Head of caudate nucleus (tissue), 42 donors: ENCODE measurements around the gene PTPRM.
A peak's percentile ranks its signal among the peaks of the same experiment; 100 is the strongest.

ENCODE experiments used
- DNase-seq, 42 donors: peaks; one replicate each; pipeline versions ENCODE4 v3.0.0 to v3.0.0-alpha.2; 2020 to 2021; ENCODE audit warnings: mixed read lengths in 7 of 42
- intact Hi-C: fragments of 100-400 bp; cut with DNase I; formaldehyde crosslinking; loops from one replicate; pipeline ENCODE4 v1.15.0; 2022

Gene PTPRM

GRCh38 chr18:7566567-7567473 is at the start of gene PTPRM:
PTPRM (plus strand) TSS chr18:7567316; CDS start chr18:7567819, 503 bp downstream.
- intact Hi-C loops, result loop anchor here (2.0 to 10.0 kb wide), 2 partner anchors 168 to 294 kb away; no protein-coding TSS in a partner anchor

DNA sequence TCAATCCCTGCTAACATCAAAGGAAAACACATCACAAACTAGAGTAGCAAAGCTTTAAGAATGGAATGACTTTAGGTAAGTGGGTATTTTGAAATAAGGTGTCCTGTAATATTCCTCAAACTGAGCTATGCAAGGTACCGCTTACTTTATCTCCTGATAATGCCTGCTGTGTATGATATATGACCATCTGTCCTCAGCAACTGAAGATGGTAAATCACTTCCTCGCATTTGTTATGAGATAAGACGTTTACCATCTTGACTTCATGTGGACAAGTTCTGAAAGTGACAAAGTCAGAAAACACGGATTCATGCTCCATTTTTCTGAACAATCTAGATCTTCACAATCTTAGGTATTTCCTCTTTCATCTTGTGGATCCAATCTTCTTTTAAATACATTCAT is 49.3 kb upstream of the PTPRM start:
- intact Hi-C loops, result no loop called here
- no peak for DNase-seq

More at GRCh38 chr18:7566567-7567473, at the start of gene PTPRM:
- peak; percentile 53 to 91 (median 81) for DNase-seq

DNA sequence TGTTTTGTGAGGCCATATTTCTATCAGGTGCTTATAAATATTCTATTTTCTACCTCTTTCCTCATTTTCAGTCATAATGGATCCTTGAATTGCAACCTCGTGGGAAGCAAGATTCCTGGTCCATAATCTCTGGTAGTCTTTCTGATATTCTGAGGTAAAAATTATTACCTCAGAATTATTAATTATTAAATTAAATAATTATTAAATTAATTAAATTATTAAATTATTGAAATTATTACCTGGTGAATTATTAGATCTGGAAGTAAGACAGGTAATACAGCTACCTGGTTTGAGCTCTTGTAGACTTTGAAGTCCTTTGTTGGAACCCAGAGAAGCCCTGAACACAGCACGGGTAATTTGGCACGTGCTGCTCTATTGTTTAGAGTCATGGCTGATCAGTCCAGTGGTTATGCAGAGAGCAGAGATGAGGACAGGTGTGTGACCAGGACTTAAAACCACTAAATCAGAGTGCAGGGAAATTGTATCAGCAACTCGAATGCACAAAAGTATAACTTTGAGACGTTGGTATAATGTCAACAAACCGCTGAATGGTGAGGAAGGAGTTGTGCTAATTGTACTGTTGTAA is 46.8 kb upstream of the PTPRM start:
- DNase-seq, result no peak
- intact Hi-C loops, result no loop called here

DNA sequence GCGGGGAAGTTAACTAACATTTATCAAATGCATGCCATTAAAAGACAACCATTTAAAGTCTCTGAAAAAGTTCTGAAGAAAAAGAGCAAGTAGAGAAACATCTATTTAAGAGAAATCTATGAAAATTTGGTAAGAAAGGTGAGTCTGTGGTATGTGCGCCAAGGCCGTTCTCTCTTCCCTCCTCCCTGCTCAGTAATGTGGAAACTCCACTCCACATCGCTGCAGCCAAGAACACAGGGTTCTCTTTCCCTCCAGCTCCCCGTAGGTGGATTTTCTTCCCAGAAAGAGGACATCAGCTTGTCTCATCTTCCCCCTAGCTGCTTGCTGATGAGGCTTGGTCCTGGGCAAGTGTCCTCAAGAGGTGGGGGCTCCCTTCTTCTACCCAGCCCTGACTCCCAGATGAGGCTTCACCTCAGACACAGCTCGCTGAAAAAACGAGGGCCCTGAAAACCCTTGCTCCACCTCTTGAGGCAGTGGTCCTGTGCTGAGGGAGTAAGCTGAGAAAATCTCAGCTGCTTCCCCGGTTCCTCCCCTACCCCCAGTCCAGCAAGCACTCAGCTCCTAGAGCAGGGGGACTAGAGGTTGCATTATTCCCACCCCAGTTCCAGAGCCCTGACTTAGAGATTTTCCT is 45.8 kb upstream of the PTPRM start:
- no peak for DNase-seq
- intact Hi-C loops, result no loop called here

DNA sequence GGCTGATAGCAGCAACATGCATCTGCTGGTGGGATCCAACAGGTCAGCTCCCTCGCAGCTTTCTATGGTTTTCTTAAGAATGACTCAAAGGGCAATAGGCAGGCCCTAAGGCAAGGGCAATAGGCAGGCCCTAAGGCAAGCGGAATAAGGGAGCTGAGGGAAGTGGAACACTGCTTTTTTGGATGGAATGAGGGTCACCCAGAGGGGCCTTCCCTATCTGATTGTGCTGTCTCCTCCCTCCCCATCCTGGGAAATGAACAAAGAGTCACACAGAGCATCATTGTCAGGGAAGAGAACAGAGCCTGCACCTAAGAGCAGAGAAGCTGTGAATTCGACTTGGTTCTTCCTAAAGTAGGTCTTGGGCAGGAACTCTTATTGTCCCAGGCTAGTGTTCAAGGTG is 43.3 kb upstream of the PTPRM start:
- DNase-seq, result no peak
- intact Hi-C loops, result no loop called here

DNA sequence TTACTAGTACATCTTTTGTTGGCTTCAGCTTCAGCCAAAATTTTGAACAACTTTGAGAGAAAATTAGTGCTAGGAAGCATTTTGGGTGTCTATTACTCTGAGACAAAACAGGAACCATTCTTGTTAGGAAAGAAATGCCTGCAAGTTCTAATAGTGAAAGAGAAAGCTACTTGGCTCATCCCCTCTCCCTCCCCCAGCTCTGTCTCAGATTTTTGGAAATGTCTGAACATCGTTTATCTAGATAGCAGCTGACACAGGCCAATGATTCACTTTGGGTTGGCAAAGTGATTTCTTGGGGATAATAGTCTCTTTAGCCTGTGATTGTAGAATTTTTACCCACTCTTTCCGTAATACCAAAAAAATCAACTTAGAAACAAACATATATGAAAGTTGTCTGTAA is 42.3 kb upstream of the PTPRM start:
- no peak for DNase-seq
- intact Hi-C loops, result no loop called here

GRCh38 chr18:7532942-7533341 is 34.2 kb upstream of the PTPRM start:
- no peak for DNase-seq
- intact Hi-C loops, result no loop called here

- intact Hi-C loops, result no loop called here
- DNase-seq, result no peak
These were observed 31.5 kb upstream of the PTPRM start for GRCh38 chr18:7535436-7536205.

GRCh38 chr18:7537145-7537544 is 30.0 kb upstream of the PTPRM start:
- intact Hi-C loops, result no loop called here
- DNase-seq, result no peak

- DNase-seq, result no peak
- intact Hi-C loops, result no loop called here
These were observed 25.3 kb upstream of the PTPRM start for GRCh38 chr18:7541835-7542234.

DNA sequence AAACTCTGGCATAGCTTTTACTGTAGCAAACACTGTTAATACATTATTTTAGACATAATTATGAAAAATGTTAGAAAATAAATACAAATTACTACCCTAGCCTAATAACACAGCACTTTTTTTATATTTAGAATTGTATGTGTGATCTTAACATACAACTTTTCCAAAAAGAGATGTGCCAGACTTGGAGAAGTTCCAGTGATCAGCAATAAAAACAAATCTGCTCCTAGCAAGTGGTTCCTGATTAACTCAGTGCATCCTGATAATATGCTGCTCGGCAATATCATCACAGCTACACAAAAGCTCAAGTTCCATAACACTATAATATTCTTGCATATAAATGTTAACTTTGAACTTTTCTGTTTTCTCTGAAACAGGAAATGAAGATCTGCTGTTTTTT is 22.4 kb upstream of the PTPRM start:
- DNase-seq, result no peak
- intact Hi-C loops, result no loop called here

DNA sequence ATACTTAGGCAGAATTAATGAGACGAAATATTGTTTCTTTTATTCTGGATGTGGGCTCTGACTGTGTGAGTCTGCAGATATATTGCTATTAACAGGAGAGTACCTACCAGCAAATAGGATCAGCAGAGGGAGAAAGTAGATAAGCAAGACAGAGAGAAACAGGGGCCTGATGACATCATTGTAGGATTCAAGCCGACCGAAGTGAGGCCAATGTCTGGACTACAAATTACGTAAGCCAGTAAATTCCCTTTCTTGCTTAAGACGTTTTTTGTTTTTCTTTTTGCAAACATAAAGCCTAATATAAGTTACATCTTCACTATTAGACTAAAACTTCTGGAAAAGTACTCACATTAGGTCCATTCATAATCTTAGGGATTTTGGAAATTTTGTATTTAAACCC is 21.4 kb upstream of the PTPRM start:
- intact Hi-C loops, result no loop called here

DNA sequence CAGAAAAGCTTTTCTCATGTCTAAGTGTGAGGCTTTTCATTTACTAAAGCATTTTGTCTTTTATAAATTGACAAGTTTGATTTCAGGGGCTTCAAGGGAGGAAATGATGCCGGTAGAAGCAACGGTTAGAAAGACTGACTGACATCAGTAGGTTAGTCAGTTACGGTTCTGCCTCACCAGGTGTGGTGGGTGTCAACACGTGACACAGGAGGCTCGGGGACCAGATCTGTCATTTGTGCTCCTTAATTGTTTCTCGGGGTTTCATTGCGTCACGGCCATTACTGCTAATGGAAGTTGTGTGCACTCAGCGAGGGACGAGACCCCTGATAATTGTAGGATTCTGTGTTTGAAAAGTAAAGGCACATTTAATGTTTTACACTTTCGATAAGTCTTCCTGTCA is 18.9 kb upstream of the PTPRM start:
- intact Hi-C loops, result no loop called here
- DNase-seq, result peak in 36 of 42 donors; percentile 6 to 80 (median 49)

More for the DNA sequence above, 21.4 kb upstream of the PTPRM start:
- no peak for DNase-seq

- intact Hi-C loops, result no loop called here
- no peak for DNase-seq
These were observed 18.4 kb upstream of the PTPRM start for GRCh38 chr18:7548721-7549120.

GRCh38 chr18:7557973-7558372 is 9.1 kb upstream of the PTPRM start:
- intact Hi-C loops, result no loop called here
- no peak for DNase-seq

GRCh38 chr18:7558769-7559168 is 8.3 kb upstream of the PTPRM start:
- DNase-seq, result no peak
- intact Hi-C loops, result no loop called here

DNA sequence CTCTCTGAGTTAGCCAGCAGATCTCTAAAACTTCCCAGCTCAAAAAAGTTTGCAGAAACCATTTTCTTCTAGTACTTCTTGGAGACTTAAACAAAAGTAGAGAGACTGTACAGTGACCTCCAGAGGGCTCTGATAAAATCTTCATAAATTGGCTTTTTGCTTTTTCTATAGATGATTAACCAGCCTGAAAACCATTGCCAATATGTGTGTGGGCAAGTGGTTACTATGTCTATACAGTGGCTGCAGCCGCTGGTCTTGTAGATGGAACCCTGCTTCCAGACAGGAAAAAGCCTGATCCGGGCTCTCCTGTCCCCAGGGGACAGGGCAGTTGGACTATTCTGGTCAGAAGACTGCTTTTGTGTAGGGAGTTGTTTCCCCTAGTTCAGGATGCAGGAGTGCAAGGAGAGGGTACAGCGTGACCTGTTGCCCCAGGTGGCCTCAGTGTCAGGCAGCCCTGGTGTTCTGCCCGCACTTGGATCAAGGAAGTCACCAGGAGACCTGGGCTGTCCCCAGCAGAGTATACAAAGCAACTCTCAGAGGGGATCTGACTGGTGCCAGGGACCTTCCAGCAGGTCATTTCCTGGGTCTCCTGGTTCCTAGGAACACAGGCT is 7.3 kb upstream of the PTPRM start:
- DNase-seq, result no peak
- intact Hi-C loops, result loop anchor here (10.0 kb wide), 1 partner anchor 175 kb away; no protein-coding TSS in a partner anchor

DNA sequence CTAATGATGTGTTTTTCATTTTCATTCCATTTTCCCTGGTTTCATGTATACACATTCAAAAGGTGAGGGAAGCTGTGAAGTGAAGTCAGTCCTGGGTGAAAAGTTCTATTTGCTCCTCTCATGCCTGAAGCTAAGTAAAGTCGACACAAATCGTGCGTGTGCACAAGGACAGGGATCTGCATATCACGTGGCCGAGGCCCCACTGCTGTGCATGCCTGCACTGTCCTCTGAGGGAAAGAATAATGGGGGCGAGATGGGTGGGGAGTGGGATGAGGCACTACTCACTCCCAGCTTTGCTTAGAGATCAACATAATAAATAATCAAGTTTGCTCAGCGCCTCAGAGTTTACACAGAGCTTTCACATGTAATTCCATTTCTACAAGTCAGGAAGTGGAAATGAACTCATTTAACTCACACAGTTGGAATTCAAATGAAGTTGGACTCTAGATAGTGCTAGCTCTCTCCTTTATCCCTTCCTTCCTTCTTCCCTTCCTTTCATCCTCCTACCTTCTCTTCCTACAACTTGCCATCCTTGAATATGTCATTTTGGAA is 5.1 kb upstream of the PTPRM start:
- intact Hi-C loops, result loop anchor here (10.0 kb wide), 1 partner anchor 173 kb away; no protein-coding TSS in a partner anchor
- no peak for DNase-seq
